ENCODE data around the gene SPRR2G. TPM values are rescaled to one million over a fixed set of nuclear protein-coding genes. Genes with fewer than 3 reads are reported as not detected.

The SPRR2G gene
- polyA plus RNA-seq = not detected in 2 replicates

DNA sequence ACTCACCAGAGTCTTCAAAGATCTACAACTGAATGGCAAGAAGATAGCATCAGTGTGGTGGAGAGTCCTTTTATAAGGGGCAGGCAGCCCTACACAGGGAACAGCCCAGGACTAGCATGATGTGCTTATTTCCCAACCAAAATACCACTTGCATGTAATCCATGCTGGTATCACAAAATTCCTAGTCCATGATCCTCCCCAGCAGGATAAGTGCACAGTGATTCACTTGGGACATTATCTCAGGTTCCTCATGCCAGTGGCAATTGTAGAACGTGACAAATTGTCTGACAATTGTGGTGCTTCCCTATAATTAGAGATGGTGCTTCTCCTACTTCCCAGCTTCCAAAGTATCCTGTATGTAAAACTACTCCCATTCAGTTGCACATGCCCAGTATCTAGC, at the start of gene SPRR2G:
SPRR2G (minus strand) TSS at position 45 of the 400 bp plus-strand sequence. CDS start 780 bp downstream, outside the sequence.

DNA sequence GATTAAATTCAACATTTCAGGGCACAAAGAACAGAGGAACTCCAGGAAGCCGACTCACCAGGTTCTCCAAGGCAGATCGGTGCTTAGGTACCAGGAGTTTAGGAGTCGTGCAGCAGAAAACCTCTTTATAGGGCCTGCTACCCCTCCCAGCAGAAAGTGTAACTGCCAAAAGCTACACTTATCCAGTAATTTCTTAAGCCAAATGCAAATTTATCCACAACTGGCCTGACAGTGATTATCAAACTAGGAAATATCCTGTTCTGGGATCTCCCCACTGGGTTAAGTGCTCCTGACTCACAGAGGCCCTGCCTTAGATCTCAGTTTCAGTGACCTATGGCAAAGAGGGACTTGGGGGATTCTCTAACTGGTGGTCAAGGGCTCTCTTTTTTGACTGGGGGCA, 37.3 kb downstream of the SPRR2G start, which contains the start of gene SPRR2F:
SPRR2F (minus strand) TSS at position 101 of the 400 bp plus-strand sequence. CDS start 783 bp downstream, outside the sequence.

Other genes starting within 250 kb of the SPRR2G start
- not detected in 2 replicates for gene IVL, start 242.3 kb downstream of the SPRR2G start, polyA plus RNA-seq
- not detected in 2 replicates for gene SPRR5, start 203.7 kb downstream of the SPRR2G start, polyA plus RNA-seq
- not detected in 2 replicates for gene SPRR4, start 180.2 kb downstream of the SPRR2G start, polyA plus RNA-seq
- 1.3 TPM in 1 of 2 replicates, not detected in the other for gene SPRR1A, start 166.8 kb downstream of the SPRR2G start, polyA plus RNA-seq
- not detected in 2 replicates for gene SPRR3, start 149.1 kb downstream of the SPRR2G start, polyA plus RNA-seq
- gene SPRR1B, start 119.7 kb downstream of the SPRR2G start, polyA plus RNA-seq = not detected in 2 replicates
- gene SPRR2D, start 109.8 kb downstream of the SPRR2G start, polyA plus RNA-seq = not detected in 2 replicates
- gene SPRR2A, start 93.4 kb downstream of the SPRR2G start, polyA plus RNA-seq = not detected in 2 replicates
- not detected in 2 replicates for gene SPRR2B, start 79.3 kb downstream of the SPRR2G start, polyA plus RNA-seq
- not detected in 2 replicates for gene SPRR2E, start 56.4 kb downstream of the SPRR2G start, polyA plus RNA-seq
- gene SPRR2F, start 37.4 kb downstream of the SPRR2G start, polyA plus RNA-seq = not detected in 2 replicates
- not detected in 2 replicates for gene LELP1, start 52.5 kb upstream of the SPRR2G start, polyA plus RNA-seq
- gene PRR9, start 66.7 kb upstream of the SPRR2G start, polyA plus RNA-seq = not detected in 2 replicates
- not detected in 2 replicates for gene LORICRIN, start 108.8 kb upstream of the SPRR2G start, polyA plus RNA-seq
- not detected in 2 replicates for gene PGLYRP3, start 162.1 kb upstream of the SPRR2G start, polyA plus RNA-seq
- gene PGLYRP4, start 198.0 kb upstream of the SPRR2G start, polyA plus RNA-seq = not detected in 2 replicates
- gene S100A9, start 207.0 kb upstream of the SPRR2G start, polyA plus RNA-seq = not detected in 2 replicates
- not detected in 2 replicates for gene S100A12, start 224.7 kb upstream of the SPRR2G start, polyA plus RNA-seq
- gene S100A8, start 240.2 kb upstream of the SPRR2G start, polyA plus RNA-seq = not detected in 2 replicates